Amygdala (tissue), 56 donors: ENCODE results near the gene PML.

ENCODE experiments used
- DNase-seq, 56 donors: peaks; one replicate each; lab custom pipeline; 2025; lab: John Stamatoyannopoulos, UW

Gene PML

DNA sequence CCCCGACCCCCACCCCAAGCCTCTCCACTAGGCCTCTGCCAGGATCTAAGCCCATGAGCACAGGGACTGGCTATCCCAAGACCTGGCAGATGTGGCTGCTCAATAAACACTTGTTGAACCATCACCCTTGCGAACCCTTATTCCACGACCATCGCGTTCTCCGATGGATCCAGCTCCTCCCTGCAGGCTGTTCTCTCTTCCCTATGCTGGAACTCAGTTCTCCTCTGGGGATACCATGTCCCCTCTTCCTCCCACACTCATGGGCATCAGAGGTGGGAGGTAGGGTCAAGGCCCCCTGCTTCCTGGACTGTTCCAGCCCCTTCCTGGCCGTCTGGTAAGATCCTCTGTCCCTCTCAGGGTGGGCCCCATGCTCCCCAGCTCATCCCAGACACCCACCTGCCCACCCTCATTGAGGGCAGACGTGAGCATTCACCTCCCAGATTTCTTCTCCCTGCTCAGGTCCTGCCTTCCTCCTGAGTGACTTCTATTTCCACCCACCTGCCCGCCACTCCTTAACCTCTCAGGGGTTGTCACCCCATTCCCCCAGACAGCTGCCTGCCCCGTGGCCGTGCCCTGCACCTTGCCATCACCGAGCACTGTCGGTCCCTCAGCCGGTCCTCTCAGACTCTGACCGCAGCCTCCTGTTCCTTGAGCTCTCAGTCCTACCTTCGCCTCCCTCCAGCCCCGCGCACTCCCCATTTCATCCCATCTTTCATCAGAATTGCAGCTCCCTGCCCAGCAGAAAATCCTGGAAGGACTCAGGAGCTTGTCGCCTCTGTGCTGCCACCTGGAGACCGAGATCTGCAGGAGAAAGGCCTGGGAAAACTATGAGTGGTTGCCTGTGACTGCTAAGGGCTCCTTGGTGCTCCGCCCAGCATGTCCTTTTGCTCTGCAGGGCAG, 42.0 kb downstream of the PML start:
- peak in 32 of 56 donors; percentile 3 to 63 (median 23) for DNase-seq

DNA sequence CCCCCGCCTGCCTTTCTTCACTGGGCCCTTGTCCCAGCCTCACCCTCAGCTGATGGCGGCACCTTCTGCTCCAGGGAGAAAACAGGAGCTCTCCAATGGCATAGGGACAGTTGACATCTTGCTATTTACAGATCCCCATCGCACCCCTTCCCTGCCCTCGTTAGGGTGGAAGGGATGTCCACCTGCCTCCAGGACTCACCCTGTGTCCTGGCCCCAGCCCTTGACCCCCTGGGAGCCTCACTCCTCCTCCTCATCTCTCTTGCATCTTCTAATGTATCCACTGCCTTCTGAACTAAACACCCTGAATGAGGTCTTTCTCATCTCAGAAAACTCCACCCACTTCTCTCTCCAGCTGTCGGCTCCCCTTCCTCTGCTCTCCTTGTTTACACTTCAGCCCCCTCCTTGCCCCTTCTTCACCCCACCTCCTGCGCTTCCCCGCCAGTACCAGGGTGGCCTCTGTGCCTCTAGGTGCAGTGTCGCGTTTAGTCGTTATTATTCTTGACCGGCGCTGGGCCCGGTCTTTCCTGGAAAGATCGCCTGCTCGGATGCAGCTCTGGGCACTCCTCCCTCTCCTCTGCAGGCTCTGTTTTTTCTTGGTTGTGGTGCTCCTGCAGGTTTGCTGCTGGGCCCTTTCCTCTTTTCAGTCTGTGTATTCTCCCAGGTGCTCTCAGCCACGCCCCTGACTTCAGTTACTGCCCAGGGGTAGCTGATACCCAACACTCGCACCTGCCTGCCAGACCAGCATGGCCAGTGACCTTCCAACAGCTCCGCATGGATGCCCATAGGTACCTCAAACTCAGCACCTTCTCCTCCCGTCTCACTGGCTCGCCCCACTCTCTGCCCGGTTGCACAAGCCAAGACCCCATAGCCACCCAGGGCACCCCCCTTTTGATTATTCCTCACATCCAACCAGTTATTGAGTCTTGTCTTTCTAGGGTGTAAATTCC, 42.9 kb downstream of the PML start:
- no peak for DNase-seq

DNA sequence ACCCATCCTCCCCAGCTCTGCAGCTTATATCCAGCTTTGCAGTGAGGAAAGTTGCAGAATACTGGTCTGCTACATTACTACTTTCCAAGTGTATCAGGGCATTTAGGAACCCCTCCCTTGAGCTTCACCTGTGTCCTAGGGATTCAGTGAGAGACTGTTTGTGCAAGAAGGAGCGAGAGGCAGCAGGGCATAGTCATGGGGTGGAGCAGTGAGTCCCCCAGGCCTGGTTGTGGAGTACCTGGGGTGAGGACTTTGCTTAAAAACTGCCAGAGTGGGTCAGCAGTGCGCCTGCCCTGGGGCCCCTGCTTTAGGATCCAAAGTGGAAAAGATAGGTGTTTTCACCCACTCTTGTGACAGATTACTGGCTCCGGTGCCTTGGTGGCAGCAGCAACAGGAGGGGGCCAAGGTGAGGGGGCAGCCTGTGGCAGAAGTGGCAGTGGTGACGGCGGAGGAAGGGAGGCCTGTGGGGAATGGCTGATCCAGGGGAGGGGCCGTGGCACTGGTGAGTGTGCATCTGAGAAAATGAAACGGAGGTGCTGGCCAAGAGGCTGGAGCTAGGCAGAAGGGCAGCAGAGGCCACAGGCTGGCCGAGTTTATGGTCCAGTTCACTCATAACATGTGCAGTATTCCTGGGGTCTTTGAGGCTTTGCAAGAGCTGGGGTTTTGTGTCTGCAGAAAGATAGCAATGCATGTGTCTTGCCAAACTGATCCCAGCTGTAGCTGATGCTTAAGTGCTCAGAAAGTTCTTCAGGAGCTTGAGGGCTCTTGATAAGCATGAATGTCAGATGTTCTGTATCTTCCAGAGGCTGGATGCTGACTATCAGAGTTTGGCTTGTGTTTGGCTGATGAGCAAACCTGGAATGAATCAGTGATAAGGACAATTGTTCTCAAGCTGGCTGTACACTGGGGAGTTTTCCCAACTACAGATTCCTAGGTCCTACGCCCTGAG, 44.5 kb downstream of the PML start:
- DNase-seq = no peak

DNA sequence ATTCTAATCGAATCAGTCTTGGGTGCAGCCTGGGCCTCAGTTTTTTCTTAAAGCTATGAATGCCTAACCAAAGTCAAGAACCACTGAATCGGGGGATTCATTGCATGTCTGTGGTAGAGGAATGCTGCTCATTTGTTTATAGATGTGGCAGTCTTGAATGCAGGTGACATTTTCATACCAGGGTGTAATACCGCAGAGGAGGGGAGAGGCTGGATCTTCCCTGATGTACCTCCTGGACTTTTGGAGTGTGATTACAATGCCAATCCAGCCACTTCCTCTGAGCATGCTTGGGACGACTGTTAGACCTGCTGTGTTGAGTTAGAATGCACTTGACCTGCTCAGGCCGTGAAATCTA, 45.1 kb downstream of the PML start:
- DNase-seq = no peak

DNA sequence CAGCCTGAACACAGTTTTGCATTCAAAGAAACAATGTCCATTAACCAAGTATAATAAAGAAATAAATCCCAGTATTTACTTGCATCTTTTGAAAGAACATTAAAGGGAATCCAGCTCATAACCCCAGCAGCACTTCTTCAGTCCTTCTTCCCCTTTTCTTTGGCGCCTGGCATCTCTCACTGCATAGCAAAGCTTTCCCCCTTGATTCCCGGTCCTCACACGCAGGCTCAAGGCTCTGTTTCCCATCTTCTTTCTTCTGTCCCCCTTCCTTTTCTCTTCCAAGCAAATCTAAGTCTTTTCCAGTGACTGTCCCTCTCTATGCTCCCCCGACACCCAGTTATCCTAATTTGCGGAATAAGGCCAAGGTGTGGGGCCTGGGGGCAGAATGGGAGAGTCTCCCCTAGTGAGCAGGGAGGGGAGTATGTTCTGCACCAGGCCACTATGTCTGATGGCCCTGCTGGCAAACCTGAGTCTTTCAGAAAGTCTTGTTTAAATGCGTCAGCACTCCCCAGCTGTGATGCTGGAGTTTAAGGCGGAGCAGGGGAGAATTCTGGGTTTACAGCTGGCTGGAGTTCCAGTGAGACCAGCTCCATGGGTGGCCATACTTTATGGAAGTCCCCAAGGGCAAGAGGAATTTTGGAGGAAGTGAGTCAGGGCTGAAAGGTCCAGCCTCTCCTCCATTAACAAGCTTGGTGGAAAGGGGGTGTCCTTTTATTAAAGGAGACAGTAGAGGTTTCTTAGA, 45.8 kb downstream of the PML start:
- DNase-seq = no peak

DNA sequence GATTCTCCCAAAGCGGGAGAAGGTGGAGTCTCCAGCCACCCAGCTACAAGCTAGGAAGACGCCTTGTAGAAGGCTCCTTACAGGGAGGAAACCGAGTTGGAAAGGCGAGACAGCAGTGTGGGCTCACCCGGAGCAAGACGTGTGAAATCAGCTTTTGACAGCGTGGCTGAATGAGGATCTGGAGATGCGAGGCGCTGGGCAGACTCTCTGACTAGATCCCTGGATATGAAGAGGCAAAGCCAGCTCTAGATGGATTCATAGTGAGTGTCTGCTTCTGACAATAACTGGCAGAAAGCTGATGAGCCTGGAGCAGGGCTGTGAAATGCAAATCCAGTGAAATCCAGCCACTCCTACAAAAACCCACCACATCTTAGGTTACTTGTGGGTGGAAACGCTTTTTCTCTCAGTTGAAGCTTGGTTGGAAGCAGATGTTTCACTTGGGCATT, 46.8 kb downstream of the PML start:
- no peak for DNase-seq

DNA sequence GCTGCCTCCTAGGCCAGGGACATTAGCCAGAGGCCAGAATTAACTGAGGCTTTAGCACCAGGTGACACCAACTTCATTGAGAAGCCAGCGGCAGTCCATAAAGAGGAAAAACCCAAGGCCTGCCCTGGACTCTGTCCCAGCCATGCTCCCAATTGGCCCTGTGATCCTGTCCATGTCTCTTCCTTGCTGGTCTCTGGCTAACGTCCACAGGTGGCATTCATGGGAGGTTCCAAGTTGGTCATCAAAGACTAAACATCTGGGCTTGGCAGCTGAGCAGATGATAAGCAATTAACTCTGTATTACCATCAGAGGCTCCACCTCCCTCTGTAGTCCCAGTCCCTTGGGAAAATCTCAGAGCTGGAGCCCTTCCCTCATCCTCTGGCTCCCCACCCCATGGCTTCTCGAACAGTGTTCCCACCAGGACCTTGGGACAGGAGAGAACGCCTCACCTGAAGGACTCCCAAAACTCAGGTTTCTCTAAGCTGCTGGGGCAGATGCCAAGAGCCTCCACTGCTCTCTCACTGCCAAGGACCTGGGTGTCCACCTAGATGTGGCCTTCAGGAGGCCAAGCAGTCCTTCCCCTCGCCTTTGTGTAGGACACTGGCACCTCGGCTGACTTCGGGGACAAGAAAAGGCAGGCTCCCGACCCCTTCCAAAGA, 47.4 kb downstream of the PML start:
- DNase-seq = no peak

DNA sequence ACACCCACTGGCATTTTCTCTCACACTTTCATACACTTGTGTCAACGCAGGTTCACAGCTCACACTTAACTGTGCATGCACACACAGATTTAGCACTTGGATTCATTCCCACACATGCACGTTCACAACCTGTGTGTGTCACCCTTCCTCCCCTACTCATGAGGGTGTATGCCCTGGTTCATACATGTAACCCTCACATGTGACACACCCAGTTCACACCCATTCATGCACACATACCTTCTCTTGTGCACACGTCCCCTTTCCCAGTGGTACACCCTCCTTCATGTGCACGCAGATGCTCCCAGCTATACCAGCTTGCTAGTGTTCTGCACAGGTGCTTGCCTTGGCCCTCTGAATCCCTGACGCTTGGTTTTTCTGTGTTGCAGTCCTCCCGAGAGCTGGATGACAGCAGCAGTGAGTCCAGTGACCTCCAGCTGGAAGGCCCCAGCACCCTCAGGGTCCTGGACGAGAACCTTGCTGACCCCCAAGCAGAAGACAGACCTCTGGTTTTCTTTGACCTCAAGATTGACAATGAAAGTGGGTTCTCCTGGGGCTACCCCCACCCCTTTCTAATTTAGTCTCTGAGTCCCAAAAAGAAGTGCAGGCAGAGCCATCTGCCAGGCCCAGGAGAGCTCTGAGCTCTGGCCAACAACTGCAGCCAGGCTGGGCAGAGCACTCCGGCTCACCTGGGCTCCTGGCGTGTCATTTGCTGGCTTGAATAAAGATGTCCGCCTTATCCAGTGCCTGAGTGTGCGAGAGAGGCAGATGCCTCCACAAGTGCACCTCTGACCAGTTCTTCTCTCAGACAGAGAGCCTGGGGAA, 48.3 kb downstream of the PML start:
- DNase-seq = no peak

DNA sequence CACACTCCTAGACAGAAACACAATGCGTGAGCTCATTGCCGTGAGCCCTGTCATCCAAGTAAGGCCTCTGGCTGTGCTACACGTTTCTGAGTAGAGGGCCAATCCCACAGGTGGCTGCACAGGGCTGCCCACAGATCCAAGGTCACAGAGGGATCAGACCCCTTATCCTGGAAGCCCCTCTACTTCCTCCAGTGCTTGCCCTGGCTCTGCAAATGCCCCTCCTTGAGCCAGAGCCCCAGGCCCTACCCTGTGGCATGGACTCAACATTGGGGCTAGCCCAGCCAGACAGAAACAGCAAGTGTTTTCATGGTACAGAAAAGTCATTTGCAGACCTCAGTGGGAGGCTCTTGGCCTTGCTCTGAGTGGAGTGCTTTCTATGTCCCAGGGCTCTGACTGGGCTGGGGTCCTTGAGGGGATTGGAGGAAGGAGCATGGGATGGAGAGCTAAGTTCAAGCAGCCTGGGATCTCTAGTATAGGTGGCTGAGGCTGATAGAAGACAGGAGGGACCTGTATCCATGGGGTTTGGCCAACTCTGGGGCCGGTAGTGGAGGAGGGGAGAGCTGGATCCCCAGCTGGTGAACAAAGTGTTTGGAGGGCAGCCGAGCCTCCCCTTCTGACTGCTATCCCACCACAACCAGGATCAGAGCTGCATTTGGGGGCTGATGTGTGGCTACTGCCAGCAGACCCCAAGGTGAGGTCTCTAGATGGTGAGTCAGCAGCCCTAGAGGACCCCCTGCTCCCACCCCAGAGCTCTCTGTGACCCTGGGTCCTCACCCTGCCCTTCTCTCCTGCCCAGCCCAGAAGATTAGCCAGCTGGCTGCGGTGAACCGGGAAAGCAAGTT, 49.1 kb downstream of the PML start:
- DNase-seq = no peak

DNA sequence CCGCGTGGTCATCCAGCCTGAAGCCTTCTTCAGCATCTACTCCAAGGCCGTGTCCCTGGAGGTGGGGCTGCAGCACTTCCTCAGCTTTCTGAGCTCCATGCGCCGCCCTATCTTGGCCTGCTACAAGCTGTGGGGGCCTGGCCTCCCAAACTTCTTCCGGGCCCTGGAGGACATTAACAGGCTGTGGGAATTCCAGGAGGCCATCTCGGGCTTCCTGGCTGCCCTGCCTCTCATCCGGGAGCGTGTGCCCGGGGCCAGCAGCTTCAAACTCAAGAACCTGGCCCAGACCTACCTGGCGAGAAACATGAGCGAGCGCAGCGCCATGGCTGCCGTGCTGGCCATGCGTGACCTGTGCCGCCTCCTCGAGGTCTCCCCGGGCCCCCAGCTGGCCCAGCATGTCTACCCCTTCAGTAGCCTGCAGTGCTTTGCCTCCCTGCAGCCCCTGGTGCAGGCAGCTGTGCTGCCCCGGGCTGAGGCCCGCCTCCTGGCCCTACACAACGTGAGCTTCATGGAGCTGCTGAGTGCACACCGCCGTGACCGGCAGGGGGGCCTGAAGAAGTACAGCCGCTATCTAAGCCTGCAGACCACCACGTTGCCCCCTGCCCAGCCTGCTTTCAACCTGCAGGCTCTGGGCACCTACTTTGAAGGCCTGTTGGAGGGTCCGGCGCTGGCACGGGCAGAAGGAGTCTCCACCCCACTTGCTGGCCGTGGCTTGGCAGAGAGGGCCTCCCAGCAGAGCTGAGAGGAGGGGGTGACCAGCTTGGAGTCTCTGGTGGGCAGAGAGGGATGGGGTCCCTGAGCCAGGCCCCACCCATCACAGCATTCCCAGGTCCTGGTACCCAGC, 50.0 kb downstream of the PML start:
- DNase-seq = no peak

DNA sequence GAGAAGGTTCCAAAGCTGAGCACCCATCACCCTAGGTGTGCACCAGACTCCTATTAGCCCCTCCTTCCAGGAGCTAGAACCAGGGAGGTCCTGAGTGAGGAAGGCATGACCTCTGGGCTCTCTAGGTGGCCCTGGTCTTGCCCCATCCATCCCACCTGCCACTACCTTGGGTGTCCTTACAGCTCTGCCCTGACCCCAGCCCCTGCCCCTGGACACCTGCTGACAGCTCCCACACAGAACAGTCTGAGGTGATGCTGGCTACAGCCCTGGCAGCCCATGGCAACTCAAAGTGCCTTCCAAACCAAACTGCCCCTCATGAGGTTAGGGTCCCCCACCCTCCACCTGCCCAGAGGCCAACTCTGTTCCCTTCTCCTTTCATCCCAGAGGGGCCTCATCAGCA, 50.7 kb downstream of the PML start:
- DNase-seq = no peak

DNA sequence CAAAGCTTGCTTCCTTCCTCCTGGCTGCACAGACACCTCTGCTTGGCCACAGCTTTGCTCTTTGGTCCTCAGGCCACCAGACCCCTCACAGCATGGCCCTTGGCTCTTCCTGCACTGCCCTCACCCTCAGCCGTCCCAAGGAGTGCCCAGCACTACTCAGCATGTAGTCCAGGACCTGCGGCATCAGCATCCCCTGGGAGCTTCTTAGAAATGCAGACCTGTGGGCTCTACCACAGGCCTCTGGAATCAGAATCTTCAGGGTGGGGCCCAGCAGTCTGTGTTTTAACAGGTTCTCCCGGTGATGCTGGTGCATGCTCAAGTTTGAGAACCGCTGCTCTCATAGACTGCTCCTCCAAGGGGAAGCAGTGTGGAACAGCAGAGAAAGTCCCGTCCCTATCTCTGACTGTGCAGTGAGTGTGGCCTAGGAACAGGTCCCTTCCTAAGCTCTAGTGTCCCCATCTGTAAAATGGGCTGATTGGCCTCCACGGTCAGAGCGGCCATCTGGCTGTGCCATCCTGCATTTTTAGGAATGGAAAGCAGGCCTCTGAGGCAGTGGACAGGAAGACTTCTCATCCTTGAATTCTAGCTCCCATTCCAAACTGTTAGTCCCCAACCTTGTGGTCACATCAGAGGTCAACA, 51.2 kb downstream of the PML start:
- DNase-seq = no peak

DNA sequence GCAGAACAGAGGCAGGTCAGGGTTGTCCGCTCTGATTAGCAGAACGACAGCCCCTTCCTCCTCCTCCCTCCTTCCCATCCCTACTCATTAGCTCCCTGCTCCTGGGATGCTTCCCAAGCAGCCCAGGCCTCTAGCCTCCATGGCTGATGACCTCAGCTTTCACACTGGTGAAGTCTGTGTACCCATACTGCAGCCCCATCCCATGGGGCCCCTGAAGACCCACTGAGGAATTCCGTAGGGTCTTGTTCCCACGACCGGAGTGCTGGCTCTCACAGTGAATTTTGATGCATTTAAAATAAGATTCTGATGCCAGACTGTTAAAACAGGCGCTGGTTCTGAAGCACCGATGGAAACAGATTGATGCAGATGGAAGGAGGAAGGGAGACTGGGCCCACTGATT, 51.8 kb downstream of the PML start:
- no peak for DNase-seq

DNA sequence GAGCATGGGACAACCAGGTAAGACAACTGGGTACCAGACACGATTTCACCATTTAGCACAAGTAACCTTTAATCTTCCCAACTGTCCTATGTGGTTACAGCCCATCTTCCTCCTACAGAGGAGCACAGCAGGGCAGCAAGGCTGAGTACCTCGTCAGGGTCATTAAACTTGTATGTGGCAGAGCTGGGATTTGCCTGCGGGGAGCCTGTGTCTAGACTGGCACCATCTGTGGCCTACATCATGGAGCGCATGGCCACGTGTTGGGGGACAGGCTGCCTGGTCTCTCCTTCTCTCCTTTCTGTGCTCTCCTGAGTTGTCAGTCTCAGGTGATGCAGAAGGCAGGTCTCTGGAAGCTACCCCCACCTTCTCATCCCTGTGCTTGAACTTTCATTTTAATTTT, 55.6 kb downstream of the PML start:
- no peak for DNase-seq

DNA sequence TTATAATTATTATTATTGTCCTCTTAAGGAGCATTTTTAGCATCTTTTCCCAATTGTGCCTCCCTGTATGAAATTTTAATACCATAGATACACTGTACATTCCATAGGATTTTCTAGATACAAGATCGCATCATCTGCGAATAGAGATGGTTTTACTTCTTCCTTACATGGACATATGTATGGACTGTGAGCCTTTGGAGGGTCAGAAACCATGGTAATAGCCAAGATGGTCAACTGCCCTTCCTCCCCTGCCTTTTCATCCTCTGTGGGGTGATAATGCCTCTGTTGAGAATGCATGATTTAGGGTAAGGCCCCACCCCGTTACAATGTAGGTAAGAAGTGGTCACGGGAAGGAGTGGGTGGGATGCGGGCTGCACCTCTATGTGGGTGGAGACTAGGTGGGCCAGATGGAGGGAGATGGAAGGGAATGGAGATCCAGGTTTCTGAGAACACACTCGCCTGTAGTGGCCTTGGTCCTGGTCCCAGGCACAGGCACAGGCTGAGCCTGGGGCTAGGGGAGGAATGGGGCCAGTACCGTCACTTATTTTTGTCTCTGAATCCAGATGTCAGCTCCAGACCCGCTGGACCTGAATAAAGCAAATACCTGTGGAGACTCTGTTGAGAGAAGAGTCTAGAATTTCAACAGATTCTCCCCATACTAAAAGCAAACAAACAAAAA, 56.2 kb downstream of the PML start:
- no peak for DNase-seq
